Trophoblast cell (in vitro differentiated cells and primary cell): ENCODE data around the gene FLNC.

Experiments used
- DNase-seq, 2 donors: peaks; one replicate each; pipeline ENCODE4 v3.0.0-alpha.2; 2016
- H2AFZ ChIP-seq: 2 replicates; pipeline ENCODE4 v1.6.1; 2013; ENCODE audit warnings: low read length, moderate library complexity, mild to moderate bottlenecking; ENCODE audit not compliant: insufficient read depth, poor library complexity
- H2AK5ac ChIP-seq: 2 replicates; pipeline ENCODE4 v1.6.1; 2013; ENCODE audit warnings: mild to moderate bottlenecking, low read length
- H2BK120ac ChIP-seq: 2 replicates; pipeline ENCODE4 v1.6.1; 2013; ENCODE audit warnings: low read length, mild to moderate bottlenecking, moderate library complexity; ENCODE audit not compliant: insufficient read depth, poor library complexity
- H2BK12ac ChIP-seq: 2 replicates; pipeline ENCODE4 v1.6.1; 2013; ENCODE audit warnings: mild to moderate bottlenecking, low read length, moderate library complexity
- H2BK5ac ChIP-seq: 2 replicates; pipeline ENCODE4 v1.6.1; 2013; ENCODE audit warnings: low read length, low read depth, moderate library complexity, mild to moderate bottlenecking; ENCODE audit not compliant: poor library complexity
- H3K14ac ChIP-seq: 2 replicates; pipeline ENCODE4 v1.6.1; 2013; ENCODE audit warnings: mild to moderate bottlenecking, low read length
- H3K18ac ChIP-seq: 2 replicates; pipeline ENCODE4 v1.6.1; 2013; ENCODE audit warnings: mild to moderate bottlenecking, low read length
- H3K23ac ChIP-seq: 2 replicates; pipeline ENCODE4 v1.6.1; 2013; ENCODE audit warnings: low read length
- H3K27ac ChIP-seq: 2 replicates; pipeline ENCODE4 v1.5.1; 2013; ENCODE audit warnings: low read depth, mild to moderate bottlenecking, inconsistent platforms, low read length, moderate library complexity
- H3K27me3 ChIP-seq: 2 replicates; pipeline ENCODE4 v1.6.1; 2013; ENCODE audit warnings: inconsistent platforms, mild to moderate bottlenecking, low read length, moderate library complexity; ENCODE audit not compliant: insufficient read depth
- H3K36me3 ChIP-seq, 2 experiments: 1 replicate in 1 of 2; 2 replicates in 1 of 2; pipeline ENCODE4 v1.6.1; 2013; ENCODE audit warnings: low read length in 2 of 2, mild to moderate bottlenecking in 2 of 2, moderate library complexity in 1 of 2; ENCODE audit not compliant: insufficient read depth in 2 of 2, control insufficient read depth in 1 of 2
- H3K4ac ChIP-seq: 2 replicates; pipeline ENCODE4 v1.6.1; 2013; ENCODE audit warnings: low read depth, mild to moderate bottlenecking, low read length, moderate library complexity
- H3K4me1 ChIP-seq, 2 experiments: 1 replicate in 1 of 2; 2 replicates in 1 of 2; pipeline ENCODE4 v1.6.1; 2013; ENCODE audit warnings: low read length in 2 of 2, mild to moderate bottlenecking in 2 of 2, moderate library complexity in 1 of 2; ENCODE audit not compliant: insufficient read depth in 2 of 2, control insufficient read depth in 1 of 2
- H3K4me2 ChIP-seq: 2 replicates; pipeline ENCODE4 v1.6.1; 2013; ENCODE audit warnings: inconsistent platforms, mild to moderate bottlenecking, low read length, moderate library complexity
- H3K4me3 ChIP-seq: 2 replicates; pipeline ENCODE4 v1.5.1; 2013; ENCODE audit warnings: mild to moderate bottlenecking, low read depth, low read length, inconsistent platforms
- H3K79me1 ChIP-seq: one replicate; pipeline ENCODE4 v1.6.1; 2013; ENCODE audit warnings: low read length
- H3K79me2 ChIP-seq: 2 replicates; pipeline ENCODE4 v1.6.1; 2013; ENCODE audit warnings: low read length, mild to moderate bottlenecking; ENCODE audit not compliant: control insufficient read depth, insufficient read depth, poor library complexity
- H3K9ac ChIP-seq: 2 replicates; pipeline ENCODE4 v1.6.1; 2013; ENCODE audit warnings: mild to moderate bottlenecking, low read length
- H3K9me3 ChIP-seq: 2 replicates; pipeline ENCODE4 v1.6.1; 2013; ENCODE audit warnings: low read depth, mild to moderate bottlenecking, control low read depth, inconsistent platforms, low read length; ENCODE audit not compliant: insufficient read depth
- H4K12ac ChIP-seq: 2 replicates; pipeline ENCODE4 v1.6.1; 2013; ENCODE audit warnings: low read depth, mild to moderate bottlenecking, low read length, moderate library complexity
- H4K8ac ChIP-seq: 2 replicates; pipeline ENCODE4 v1.6.1; 2013; ENCODE audit warnings: low read depth, mild to moderate bottlenecking, low read length, moderate library complexity
- H4K91ac ChIP-seq: one replicate; pipeline ENCODE4 v1.6.1; 2013; ENCODE audit warnings: low read depth, mild to moderate bottlenecking, low read length, moderate library complexity
- WGBS: extraction: QIAGEN DNeasy Blood & Tissue Kit; methylation state at CpG from one replicate; pipeline ENCODE4 v1.1.7; 2013; ENCODE audit warnings: missing lambda C conversion rate; ENCODE audit not compliant: insufficient read length, insufficient coverage; ENCODE audit errors: extremely low coverage; 5-methylcytosine and 5-hydroxymethylcytosine counted together

FLNC gene

GRCh38 chr7:128840326-128841170 is 10.3 kb downstream of the FLNC start:
- Histone ChIP-seq H4K12ac (no peak overlapping the region), H3K4me3 (no peak overlapping the region), H4K91ac (no peak overlapping the region), H3K9ac (no peak overlapping the region), H3K9me3 (no peaks in the 10 kb centered on the region), H3K23ac (no peak overlapping the region), H2AFZ (no peak overlapping the region), H3K79me2 (no peaks in the 10 kb centered on the region), H3K4me2 (no peak overlapping the region), H3K27ac (no peak overlapping the region), H2AK5ac (no peak overlapping the region), H3K79me1 (no peaks in the 10 kb centered on the region), H2BK120ac (no peak overlapping the region), H2BK12ac (no peak overlapping the region), H3K4me1 (no peaks in the 10 kb centered on the region), H3K4ac (no peak overlapping the region), H3K18ac (no peak overlapping the region), H3K27me3 (no peaks in the 10 kb centered on the region), H4K8ac (no peak overlapping the region), H2BK5ac (no peak overlapping the region), H3K36me3 (peaks cover 98% of the 10 kb centered on the region in 2 experiments), H3K14ac (no peak overlapping the region)
- no peak for DNase-seq
- no CpG with 5 or more reads among the region's 23 CpGs for WGBS

- H4K91ac ChIP-seq = no peak overlapping the region
- no peak overlapping the region for H4K12ac ChIP-seq
- H4K8ac ChIP-seq = no peak overlapping the region
- no peak overlapping the region for H3K9ac ChIP-seq
- H3K9me3 ChIP-seq = no peaks in the 10 kb centered on the region
- no peak overlapping the region for H3K4me3 ChIP-seq
- H3K79me2 ChIP-seq = no peaks in the 10 kb centered on the region
- H3K36me3 ChIP-seq = peaks cover 98% of the 10 kb centered on the region in 2 experiments
- H3K4me2 ChIP-seq = no peak overlapping the region
- WGBS = no CpG with 5 or more reads among the region's 17 CpGs
- no peak overlapping the region for H2BK120ac ChIP-seq
- no peaks in the 10 kb centered on the region for H3K79me1 ChIP-seq
- no peaks in the 10 kb centered on the region for H3K4me1 ChIP-seq
- H3K4ac ChIP-seq = no peak overlapping the region
- no peak overlapping the region for H2BK12ac ChIP-seq
- H2BK5ac ChIP-seq = no peak overlapping the region
- H3K14ac ChIP-seq = no peak overlapping the region
- DNase-seq = peak in 1 of 2 donors; percentile 21
- no peaks in the 10 kb centered on the region for H3K27me3 ChIP-seq
- no peak overlapping the region for H3K27ac ChIP-seq
- no peak overlapping the region for H2AK5ac ChIP-seq
- no peak overlapping the region for H3K23ac ChIP-seq
- no peak overlapping the region for H2AFZ ChIP-seq
- H3K18ac ChIP-seq = no peak overlapping the region
Measured at GRCh38 chr7:128841171-128841690, 11.0 kb downstream of the FLNC start.

- no peaks in the 10 kb centered on the region for H3K27me3 ChIP-seq
- no peak overlapping the region for H4K91ac ChIP-seq
- no peak overlapping the region for H4K12ac ChIP-seq
- no peak overlapping the region for H2BK120ac ChIP-seq
- H3K4ac ChIP-seq = no peak overlapping the region
- H3K23ac ChIP-seq = no peak overlapping the region
- no peaks in the 10 kb centered on the region for H3K79me2 ChIP-seq
- no peak overlapping the region for H4K8ac ChIP-seq
- no peaks in the 10 kb centered on the region for H3K79me1 ChIP-seq
- no CpG with 5 or more reads among the region's 35 CpGs for WGBS
- no peaks in the 10 kb centered on the region for H3K4me1 ChIP-seq
- no peak overlapping the region for H3K4me3 ChIP-seq
- H3K36me3 ChIP-seq = peaks cover 98% of the 10 kb centered on the region in 2 experiments
- no peak overlapping the region for H2AK5ac ChIP-seq
- H3K4me2 ChIP-seq = no peak overlapping the region
- H2BK12ac ChIP-seq = no peak overlapping the region
- no peak overlapping the region for H3K14ac ChIP-seq
- no peaks in the 10 kb centered on the region for H3K9me3 ChIP-seq
- H3K27ac ChIP-seq = no peak overlapping the region
- H3K9ac ChIP-seq = no peak overlapping the region
- no peak overlapping the region for H2BK5ac ChIP-seq
- DNase-seq = peak; percentile 30 to 60
- no peak overlapping the region for H3K18ac ChIP-seq
- no peak overlapping the region for H2AFZ ChIP-seq
Measured at GRCh38 chr7:128841921-128842673, 11.9 kb downstream of the FLNC start.

- Histone ChIP-seq H3K4me1 (no peaks in the 10 kb centered on the region), H3K18ac (no peak overlapping the region), H2AK5ac (no peak overlapping the region), H4K12ac (no peak overlapping the region), H3K14ac (no peak overlapping the region), H3K4me3 (no peak overlapping the region), H2BK5ac (no peak overlapping the region), H3K27ac (no peak overlapping the region), H2BK12ac (no peak overlapping the region), H3K79me2 (no peaks in the 10 kb centered on the region), H3K36me3 (peaks cover 96 to 97% of the 10 kb centered on the region in 2 experiments), H3K4ac (no peak overlapping the region), H4K8ac (no peak overlapping the region), H2BK120ac (no peak overlapping the region), H3K4me2 (no peak overlapping the region), H3K9ac (no peak overlapping the region), H4K91ac (no peak overlapping the region), H2AFZ (no peak overlapping the region), H3K23ac (no peak overlapping the region), H3K79me1 (no peaks in the 10 kb centered on the region), H3K9me3 (no peaks in the 10 kb centered on the region), H3K27me3 (no peaks in the 10 kb centered on the region)
- no CpG with 5 or more reads among the region's 38 CpGs for WGBS
- DNase-seq = peak in 1 of 2 donors; percentile 12
Measured at GRCh38 chr7:128842674-128843641, 12.8 kb downstream of the FLNC start.
